Activated T-cell treated with anti-CD3 and anti-CD28 coated beads, Interleukin-2, amount 50 U/mL, for 4 hours (primary cell): ENCODE measurements around the gene TRIM63. TPM values are rescaled to one million over a fixed set of nuclear protein-coding genes. Genes with fewer than 3 reads are reported as not detected.

Experiments
- ATAC-seq, 2 donors: fragments of 200-7000 bp; cut with Tn5 transposase; one replicate each; pipeline ENCODE4 v1.10.0; 2021
- DNase-seq: peaks from one replicate; pipeline ENCODE4 v3.0.0-alpha.2; 2020
- H3K27me3 Mint-ChIP-seq: one replicate; pipeline ENCODE4 v1.8.0; 2021; ENCODE audit warnings: low read depth, mixed read lengths
- H3K36me3 Mint-ChIP-seq: one replicate; pipeline ENCODE4 v1.8.0; 2022; ENCODE audit warnings: mixed read lengths; ENCODE audit not compliant: insufficient read depth
- H3K4me1 Mint-ChIP-seq: one replicate; pipeline ENCODE4 v1.8.0; 2021; ENCODE audit warnings: low read depth, mixed read lengths
- H3K4me3 Mint-ChIP-seq: one replicate; pipeline ENCODE4 v1.8.0; 2021; ENCODE audit warnings: mild to moderate bottlenecking, moderate library complexity, mixed read lengths
- H3K9me3 Mint-ChIP-seq: one replicate; pipeline ENCODE4 v1.8.0; 2021; ENCODE audit warnings: mixed read lengths
- total RNA-seq, 3 donors: library from RNA; stranded (reverse); gene quantifications; one replicate each; pipeline ENCODE4 v1.2.1, GENCODE V29; 2021

TRIM63 gene
- total RNA-seq, 3 donors from 2014 or later: not detected

GRCh38 chr1:26038477-26038876 lies 29.0 kb downstream of the TRIM63 start:
- no peak for DNase-seq

GRCh38 chr1:26037904-26038303 lies 29.5 kb downstream of the TRIM63 start:
- ATAC-seq: no peak
- peaks cover 4% of the 10 kb centered on the region for H3K27me3 Mint-ChIP-seq

More at GRCh38 chr1:26038477-26038876, 29.0 kb downstream of the TRIM63 start:
- peaks cover 4% of the 10 kb centered on the region for H3K27me3 Mint-ChIP-seq
- no peaks in the 10 kb centered on the region for H3K36me3 Mint-ChIP-seq
- H3K9me3 Mint-ChIP-seq: no peaks in the 10 kb centered on the region
- no peak overlapping the region for H3K4me3 Mint-ChIP-seq
- peaks cover 15% of the 10 kb centered on the region for H3K4me1 Mint-ChIP-seq
- ATAC-seq: no peak

GRCh38 chr1:26036756-26037281 lies 30.6 kb downstream of the TRIM63 start:
- no peak for DNase-seq
- peak overlapping the region; percentile 13 for H3K4me3 Mint-ChIP-seq
- H3K27me3 Mint-ChIP-seq: peaks cover 2% of the 10 kb centered on the region
- no peaks in the 10 kb centered on the region for H3K36me3 Mint-ChIP-seq
- peaks cover 15% of the 10 kb centered on the region for H3K4me1 Mint-ChIP-seq
- ATAC-seq: no peak
- H3K9me3 Mint-ChIP-seq: no peaks in the 10 kb centered on the region

More at GRCh38 chr1:26037904-26038303, 29.5 kb downstream of the TRIM63 start:
- Mint-ChIP-seq H3K9me3 (no peaks in the 10 kb centered on the region), H3K4me3 (no peak overlapping the region), H3K4me1 (peaks cover 15% of the 10 kb centered on the region), H3K36me3 (no peaks in the 10 kb centered on the region)
- DNase-seq: no peak

GRCh38 chr1:26035959-26036755 lies 31.3 kb downstream of the TRIM63 start:
- DNase-seq (peak; percentile 72), ATAC-seq (peak; percentile 78 to 80)
- no peaks in the 10 kb centered on the region for H3K9me3 Mint-ChIP-seq
- no peaks in the 10 kb centered on the region for H3K36me3 Mint-ChIP-seq
- H3K27me3 Mint-ChIP-seq: peaks cover 2% of the 10 kb centered on the region
- peaks cover 15% of the 10 kb centered on the region for H3K4me1 Mint-ChIP-seq
- peak overlapping the region; percentile 93 for H3K4me3 Mint-ChIP-seq

- H3K9me3 Mint-ChIP-seq: no peaks in the 10 kb centered on the region
- peaks cover 15% of the 10 kb centered on the region for H3K4me1 Mint-ChIP-seq
- peaks cover 9% of the 10 kb centered on the region for H3K27me3 Mint-ChIP-seq
- ATAC-seq (peak; percentile 96 to 98), DNase-seq (peak; percentile 92)
- peak overlapping the region; percentile 93 for H3K4me3 Mint-ChIP-seq
- H3K36me3 Mint-ChIP-seq: no peaks in the 10 kb centered on the region
These were observed 32.0 kb downstream of the TRIM63 start for GRCh38 chr1:26035203-26035958.

GRCh38 chr1:26034504-26035202 lies 32.8 kb downstream of the TRIM63 start:
- H3K27me3 Mint-ChIP-seq: peaks cover 9% of the 10 kb centered on the region
- H3K4me1 Mint-ChIP-seq: peaks cover 15% of the 10 kb centered on the region
- no peaks in the 10 kb centered on the region for H3K36me3 Mint-ChIP-seq
- DNase-seq: no peak
- H3K9me3 Mint-ChIP-seq: no peaks in the 10 kb centered on the region
- ATAC-seq: no peak
- H3K4me3 Mint-ChIP-seq: peak overlapping the region; percentile 93

- ATAC-seq (no peak), DNase-seq (no peak)
- Mint-ChIP-seq H3K36me3 (no peaks in the 10 kb centered on the region), H3K4me1 (peaks cover 15% of the 10 kb centered on the region), H3K27me3 (peaks cover 9% of the 10 kb centered on the region), H3K9me3 (no peaks in the 10 kb centered on the region), H3K4me3 (no peak overlapping the region)
These were observed 34.6 kb downstream of the TRIM63 start for GRCh38 chr1:26032656-26033357.

GRCh38 chr1:26031611-26032220 lies 35.7 kb downstream of the TRIM63 start:
- H3K9me3 Mint-ChIP-seq: no peaks in the 10 kb centered on the region
- ATAC-seq (no peak), DNase-seq (no peak)
- peaks cover 9% of the 10 kb centered on the region for H3K27me3 Mint-ChIP-seq
- no peak overlapping the region for H3K4me3 Mint-ChIP-seq
- no peaks in the 10 kb centered on the region for H3K36me3 Mint-ChIP-seq
- H3K4me1 Mint-ChIP-seq: peaks cover 15% of the 10 kb centered on the region

- Mint-ChIP-seq H3K9me3 (no peaks in the 10 kb centered on the region), H3K4me1 (peaks cover 14% of the 10 kb centered on the region), H3K4me3 (no peak overlapping the region), H3K36me3 (no peaks in the 10 kb centered on the region), H3K27me3 (peaks cover 9% of the 10 kb centered on the region)
- ATAC-seq (no peak), DNase-seq (no peak)
These were observed 36.2 kb downstream of the TRIM63 start for GRCh38 chr1:26031196-26031595.

GRCh38 chr1:26029864-26030481 lies 37.5 kb downstream of the TRIM63 start:
- ATAC-seq: no peak
- Mint-ChIP-seq H3K36me3 (no peaks in the 10 kb centered on the region), H3K27me3 (peaks cover 9% of the 10 kb centered on the region)

GRCh38 chr1:26029054-26029863 lies 38.2 kb downstream of the TRIM63 start:
- Mint-ChIP-seq H3K4me1 (peaks cover under 1% of the 10 kb centered on the region), H3K36me3 (no peaks in the 10 kb centered on the region), H3K27me3 (peaks cover 9% of the 10 kb centered on the region), H3K9me3 (no peaks in the 10 kb centered on the region), H3K4me3 (no peak overlapping the region)
- no peak for DNase-seq
- no peak for ATAC-seq

More at GRCh38 chr1:26029864-26030481, 37.5 kb downstream of the TRIM63 start:
- H3K4me3 Mint-ChIP-seq: no peak overlapping the region
- peaks cover 7% of the 10 kb centered on the region for H3K4me1 Mint-ChIP-seq
- no peak for DNase-seq
- H3K9me3 Mint-ChIP-seq: no peaks in the 10 kb centered on the region

GRCh38 chr1:26028490-26028980 lies 38.9 kb downstream of the TRIM63 start:
- no peaks in the 10 kb centered on the region for H3K36me3 Mint-ChIP-seq
- no peak overlapping the region for H3K4me3 Mint-ChIP-seq
- DNase-seq (no peak), ATAC-seq (no peak)
- no peaks in the 10 kb centered on the region for H3K9me3 Mint-ChIP-seq
- no peaks in the 10 kb centered on the region for H3K4me1 Mint-ChIP-seq
- H3K27me3 Mint-ChIP-seq: peaks cover 7% of the 10 kb centered on the region
